GF-D8 (cell line): Measurements from ENCODE around the gene FAM76B.
"Not testable (repeated sequence)": the region's sequence is repeated elsewhere in the genome, so short reads cannot be mapped to it uniquely, and the experiment has no call there.

Experiments
- DNase-seq: peaks from one replicate; lab custom pipeline; 2025; lab: John Stamatoyannopoulos, UW

FAM76B gene

DNA sequence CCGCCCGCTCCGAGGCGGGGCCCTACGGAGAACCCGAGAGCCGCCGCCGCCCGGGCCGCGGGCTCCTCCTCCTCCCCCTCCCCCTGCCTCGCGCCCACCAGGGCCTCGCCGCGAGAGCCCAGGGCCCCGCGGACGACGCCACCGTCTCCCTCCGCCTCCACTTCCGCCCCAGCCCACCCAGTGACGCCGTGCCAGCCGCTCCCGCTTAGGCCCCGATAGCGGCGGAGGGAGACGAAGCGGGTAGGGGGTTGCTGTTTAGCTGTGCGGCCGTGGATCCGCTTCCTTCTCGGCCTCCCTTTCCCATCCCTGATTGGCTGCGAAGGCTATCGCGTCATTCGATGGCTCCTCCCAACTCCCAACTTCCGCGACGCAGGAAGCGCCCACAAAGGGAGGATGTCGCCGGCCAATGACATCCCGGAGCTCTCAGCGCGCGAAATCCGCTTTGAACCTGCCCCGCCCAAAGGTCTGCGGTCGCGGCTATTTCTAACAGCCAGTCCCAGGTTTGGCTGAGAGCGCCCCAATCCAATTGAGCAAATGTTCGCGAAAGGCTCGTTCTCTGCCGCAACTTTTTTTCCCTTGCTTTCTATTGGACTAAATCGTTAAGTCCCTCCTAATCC, at the start of gene FAM76B:
Gene FAM76B (minus strand): TSS at position 277 of the 617 bp plus-strand sequence. CDS start 304 bp downstream, outside the sequence.
- DNase-seq, result peak; percentile 96

GRCh38 chr11:95835768-95836488, 46.3 kb upstream of the FAM76B start:
- DNase-seq, result peak; percentile 18

DNA sequence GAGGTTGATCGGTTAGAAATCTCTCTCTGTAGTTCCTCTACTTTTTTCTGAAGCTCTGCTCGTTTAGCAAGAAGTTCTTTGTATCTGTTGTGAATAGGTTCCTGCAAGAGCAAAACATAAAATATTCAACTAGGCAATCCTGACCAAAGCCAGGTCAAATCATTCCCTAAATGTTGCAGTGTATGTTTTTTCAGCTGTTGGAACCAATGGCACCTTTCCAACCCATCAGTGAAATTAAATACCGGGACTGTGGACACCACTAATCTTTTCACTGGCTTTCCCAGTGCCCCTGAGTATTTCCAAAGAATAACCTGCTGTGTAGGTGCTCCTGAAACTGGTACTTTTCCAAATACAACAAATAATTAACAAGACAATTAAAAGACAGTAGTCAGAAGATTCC, 45.8 kb upstream of the FAM76B start:
- no peak for DNase-seq

GRCh38 chr11:95833378-95833777, 43.8 kb upstream of the FAM76B start:
- no peak for DNase-seq

DNA sequence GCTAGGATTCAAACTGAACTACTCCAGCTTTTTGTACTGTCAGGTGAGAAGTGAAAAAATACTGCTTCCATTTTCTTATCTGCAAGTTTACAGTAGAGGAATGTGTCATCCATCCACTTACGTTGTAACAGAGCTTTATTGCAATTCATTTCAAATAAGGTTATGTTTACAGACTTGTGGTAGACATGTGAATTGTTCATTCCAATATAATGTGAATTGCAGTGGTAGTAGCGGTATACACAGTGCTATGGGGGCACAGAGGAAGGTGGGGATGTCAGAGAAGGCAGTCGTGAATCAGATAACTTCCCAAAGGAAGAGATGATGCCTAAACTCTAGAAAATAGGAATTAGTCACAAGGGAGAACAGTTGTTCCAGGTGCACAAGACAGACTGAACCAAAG, 43.2 kb upstream of the FAM76B start:
- DNase-seq, result no peak

GRCh38 chr11:95831198-95831883, 41.8 kb upstream of the FAM76B start:
- no peak for DNase-seq

DNA sequence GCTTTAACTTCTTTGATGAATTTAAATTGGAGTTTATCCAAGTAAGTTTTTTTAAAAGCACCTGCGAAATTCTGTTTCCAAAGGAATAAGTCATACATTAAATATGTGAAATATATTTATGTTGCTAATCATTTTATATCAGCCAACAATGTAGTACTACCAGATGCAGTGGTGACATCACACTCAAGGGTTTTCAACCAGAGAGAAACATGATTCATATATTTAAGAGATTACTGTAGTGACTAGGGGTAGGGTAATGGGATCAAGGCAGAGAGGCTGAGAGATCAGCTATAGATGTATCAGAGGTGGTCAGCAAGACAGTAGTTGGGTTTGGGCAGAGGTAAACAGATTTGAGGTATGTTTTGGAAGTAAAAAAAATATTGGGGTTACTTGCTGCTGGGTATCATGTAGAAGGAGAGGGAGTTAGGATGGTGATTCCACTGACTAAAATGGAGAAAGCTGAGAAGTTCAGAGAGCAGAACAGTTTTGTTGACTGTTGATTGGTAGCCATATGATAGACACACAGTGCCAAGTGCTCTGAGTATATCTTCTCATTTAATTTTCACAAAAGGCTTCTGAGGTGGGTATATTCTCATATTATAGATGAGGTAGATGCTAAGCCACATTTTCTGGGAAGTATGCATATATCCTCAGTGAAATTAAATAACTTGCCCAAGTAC, 40.1 kb upstream of the FAM76B start:
- DNase-seq, result no peak

DNA sequence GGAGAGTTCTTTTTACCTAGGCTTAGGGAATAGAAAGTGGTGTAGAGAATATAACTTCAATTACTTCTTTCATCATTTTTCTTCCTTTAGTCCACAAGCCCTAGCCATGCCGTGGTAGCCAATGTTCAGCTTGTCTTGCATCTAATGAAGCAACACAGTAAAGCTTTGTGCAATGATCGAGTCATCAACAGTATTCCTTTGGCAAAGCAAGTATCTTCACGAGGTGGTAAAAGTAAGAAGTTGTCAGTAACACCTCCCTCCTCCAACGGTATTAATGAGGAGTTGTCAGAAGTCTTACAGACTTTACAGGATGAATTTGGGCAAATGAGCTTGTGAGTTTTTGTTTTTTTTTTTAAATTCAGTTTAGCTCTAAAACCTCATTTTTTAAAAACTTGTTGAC, 38.1 kb upstream of the FAM76B start:
- DNase-seq, result no peak

DNA sequence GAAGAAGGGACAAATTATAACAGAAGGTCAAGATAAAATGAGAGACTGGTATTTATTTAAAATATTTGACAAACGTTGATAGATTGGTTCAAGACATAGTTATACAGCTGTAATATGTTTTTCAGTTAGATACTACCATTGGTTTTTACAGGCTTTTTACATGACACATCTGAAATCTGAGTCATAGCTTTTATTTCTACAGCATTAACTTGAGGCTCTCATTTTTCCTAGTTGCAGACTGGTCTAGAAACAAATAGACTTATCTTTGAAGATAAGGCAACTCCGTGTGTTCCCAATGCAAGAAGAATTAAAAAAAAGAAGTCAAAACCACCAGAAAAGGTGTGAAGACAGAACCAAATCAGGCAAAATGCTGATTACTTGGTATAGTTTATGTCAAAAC, 32.1 kb upstream of the FAM76B start:
- DNase-seq, result no peak

DNA sequence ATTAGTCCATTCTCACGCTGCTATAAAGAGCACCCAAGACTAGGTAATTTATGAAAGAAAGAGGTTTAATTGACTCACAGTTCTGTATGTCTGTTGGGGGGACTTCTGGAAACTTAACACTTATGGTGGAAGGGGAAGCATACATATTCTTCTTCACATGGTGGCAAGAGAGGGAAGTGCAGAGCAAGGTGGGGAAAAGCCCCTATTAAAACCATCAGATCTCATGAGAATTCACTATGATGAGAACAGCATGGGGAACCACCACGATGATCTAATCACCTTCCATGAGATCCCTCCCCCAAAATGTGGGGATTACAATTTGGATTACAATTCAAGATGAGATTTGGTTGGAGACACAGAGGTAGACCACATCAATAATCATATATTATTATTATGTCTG, 26.5 kb upstream of the FAM76B start:
- DNase-seq, result no peak

DNA sequence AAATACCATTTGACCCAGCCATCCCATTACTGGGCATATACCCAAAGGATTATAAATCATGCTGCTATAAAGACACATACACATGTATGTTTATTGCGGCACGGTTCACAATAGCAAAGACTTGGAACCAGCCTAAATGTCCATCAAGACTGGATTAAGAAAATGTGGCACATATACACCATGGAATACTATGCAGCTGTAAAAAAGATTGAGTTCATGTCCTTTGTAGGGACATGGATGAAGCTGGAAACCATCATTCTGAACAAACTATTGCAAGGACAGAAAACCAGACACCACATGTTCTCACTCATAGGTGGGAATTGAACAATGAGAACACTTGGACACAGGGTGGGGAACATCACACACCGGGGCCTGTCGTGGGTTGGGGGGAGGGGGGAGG, 21.5 kb upstream of the FAM76B start:
- DNase-seq, result not testable (repeated sequence)

GRCh38 chr11:95806464-95806863, 16.9 kb upstream of the FAM76B start:
- not testable (repeated sequence) for DNase-seq

GRCh38 chr11:95805869-95806268, 16.3 kb upstream of the FAM76B start:
- DNase-seq, result no peak

DNA sequence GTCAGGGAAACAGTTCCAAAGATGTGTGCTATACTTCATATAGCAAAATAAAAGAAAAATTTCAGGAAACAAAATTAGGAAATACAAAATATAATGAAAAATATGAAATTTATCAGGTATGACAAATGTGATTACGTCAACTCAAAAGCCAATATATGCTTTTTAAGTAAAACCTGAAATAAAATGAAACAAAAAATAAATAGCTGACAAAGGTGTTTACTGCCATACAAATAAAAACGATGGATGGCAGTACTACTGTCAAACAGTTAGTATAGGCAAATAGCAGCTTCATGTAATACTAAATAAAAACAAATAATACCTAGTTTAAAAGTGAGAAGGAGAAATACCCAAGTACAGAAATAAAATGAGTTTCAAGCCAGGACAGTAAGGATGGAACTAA, 14.4 kb upstream of the FAM76B start:
- DNase-seq, result no peak

DNA sequence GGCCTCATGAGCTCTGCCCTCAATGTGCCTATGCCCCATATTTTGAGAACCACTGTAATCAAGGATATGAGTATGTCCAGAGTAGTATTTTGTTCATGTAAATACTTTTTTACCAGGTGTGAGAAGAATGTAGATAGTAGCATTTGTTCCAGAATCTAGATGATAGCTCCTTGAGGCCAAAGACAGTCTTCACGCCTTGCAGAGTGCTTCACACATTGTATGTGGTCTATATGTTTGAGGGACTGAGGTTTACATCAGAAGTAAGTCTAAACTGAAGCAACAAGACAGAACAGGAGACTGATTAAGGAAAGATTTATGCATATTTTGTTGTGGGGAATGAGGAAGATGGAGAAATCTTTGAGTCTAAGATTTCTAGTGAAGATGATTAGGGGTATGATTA, 13.2 kb upstream of the FAM76B start:
- DNase-seq, result no peak

GRCh38 chr11:95800438-95800837, 10.9 kb upstream of the FAM76B start:
- no peak for DNase-seq

- no peak for DNase-seq
Measured at GRCh38 chr11:95799546-95799945, 10.0 kb upstream of the FAM76B start.

DNA sequence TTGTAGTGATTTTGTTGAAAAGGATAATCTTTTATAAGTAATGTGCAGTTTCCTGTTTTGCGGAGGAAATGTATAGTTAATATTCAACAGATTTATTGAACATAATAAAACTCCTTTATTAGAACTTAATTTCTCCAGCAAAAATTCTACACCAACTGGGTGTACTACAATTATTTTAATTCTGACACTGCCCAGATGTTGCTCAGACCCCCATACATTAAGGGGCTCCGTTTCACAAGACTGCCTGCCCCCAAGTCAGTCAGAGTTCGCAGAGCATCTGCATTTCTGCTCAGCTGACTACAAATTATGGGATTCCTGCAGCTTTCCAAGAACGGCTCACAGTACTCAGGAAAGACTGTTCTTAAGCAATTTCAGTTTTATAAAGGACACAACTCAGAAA, 6.9 kb upstream of the FAM76B start:
- DNase-seq, result no peak

GRCh38 chr11:95795627-95796295, 6.2 kb upstream of the FAM76B start:
- DNase-seq, result no peak

GRCh38 chr11:95794086-95794485, 4.5 kb upstream of the FAM76B start:
- no peak for DNase-seq

DNA sequence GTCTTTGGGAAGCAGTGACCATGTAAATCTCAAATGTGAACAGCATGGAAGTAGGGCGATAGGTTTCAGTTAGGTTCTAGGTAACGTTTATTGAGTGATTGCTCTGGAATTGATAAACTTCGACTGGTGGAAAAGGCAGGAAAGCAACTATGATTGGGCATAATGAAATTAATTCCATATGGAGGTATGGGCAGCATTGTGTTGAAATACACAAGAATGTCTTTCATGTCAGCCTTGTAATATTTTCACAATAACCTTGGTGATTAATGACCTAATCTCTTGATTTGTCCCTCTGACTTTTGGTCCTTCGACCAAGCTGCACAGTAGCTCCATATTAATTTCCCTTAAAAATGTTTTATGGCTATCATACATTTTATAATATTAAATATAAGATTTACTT, 3.5 kb upstream of the FAM76B start:
- DNase-seq, result no peak

GRCh38 chr11:95792700-95793099, 3.1 kb upstream of the FAM76B start:
- no peak for DNase-seq
